Esophagus muscularis mucosa (tissue), 4 donors: ENCODE data around the gene PRSS56. TPM values are rescaled to one million over a fixed set of nuclear protein-coding genes. Genes with fewer than 3 reads are reported as not detected.

Experiments used
- DNase-seq: peaks from one replicate; pipeline ENCODE4 v3.0.0-alpha.2; 2017; ENCODE audit errors: extremely low spot score
- H3K27ac ChIP-seq, 4 donors: fragments of 200-600 bp; sonication (generic); replicated peaks in 1 of 4; 1 replicate in 3 of 4; 2 replicates in 1 of 4; pipeline ENCODE4 v1.5.1; 2016 to 2019; ENCODE audit warnings: mild to moderate bottlenecking in 1 of 4
- H3K27me3 ChIP-seq, 4 donors: fragments of 200-600 bp; sonication (generic); one replicate each; pipeline versions ENCODE4 v1.5.1 to v1.6.0; 2016 to 2019
- H3K36me3 ChIP-seq, 4 donors: fragments of 200-600 bp; sonication (generic); one replicate each; pipeline ENCODE4 v1.5.1; 2016 to 2019
- H3K4me1 ChIP-seq, 4 donors: fragments of 200-600 bp; sonication (generic); one replicate each; pipeline ENCODE4 v1.5.1; 2016 to 2019
- H3K4me3 ChIP-seq, 4 donors: fragments of 200-600 bp; sonication (generic); 1 replicate in 2 of 4; 2 replicates in 2 of 4; pipeline ENCODE4 v1.5.1; 2016 to 2019; ENCODE audit warnings: mild to moderate bottlenecking in 4 of 4, moderate library complexity in 1 of 4
- H3K9me3 ChIP-seq, 4 donors: fragments of 200-600 bp; sonication (generic); 1 replicate in 3 of 4; 2 replicates in 1 of 4; pipeline ENCODE4 v1.5.1; 2016 to 2019
- EP300 ChIP-seq: sonication (generic); formaldehyde crosslinking; IDR thresholded peaks from one replicate; pipeline ENCODE4 v1.6.1; 2017; ENCODE audit warnings: antibody characterized with exemption
- POLR2A ChIP-seq: fragments of 450-650 bp; IDR thresholded peaks from one replicate; pipeline ENCODE4 v1.6.1; 2017; ENCODE audit warnings: antibody characterized with exemption, moderate library complexity, mild to moderate bottlenecking, low read depth
- POLR2AphosphoS5 ChIP-seq, 2 donors: sonication (generic); formaldehyde crosslinking; IDR thresholded peaks; one replicate each; pipeline ENCODE4 v1.6.1; 2017; ENCODE audit warnings: antibody characterized with exemption in 2 of 2
- WGBS: methylation state at CpG from one replicate; pipeline ENCODE4 v1.1.5; 2018; 5-methylcytosine and 5-hydroxymethylcytosine counted together
- intact Hi-C: fragments of 100-400 bp; cut with DNase I; formaldehyde crosslinking; loops from one replicate; pipeline ENCODE4 v1.15.1; 2023
- total RNA-seq, 4 donors: library from RNA; depleted of rRNA; stranded (reverse); fragments of >200 nt; gene quantifications; one replicate each; pipeline versions ENCODE4 v1.1.0 to v1.2.1, GENCODE V29; 2016
- TF ChIP-seq, protein P1 (sequence below), 3 experiments: fragments of 200-600 bp in 2 of 3; fragments of 450-650 bp in 1 of 3; sonication (generic) in 2 of 3; IDR thresholded peaks; one replicate each; pipeline ENCODE4 v1.5.1; 2017 to 2019; ENCODE audit warnings: antibody characterized with exemption in 3 of 3, mild to moderate bottlenecking in 2 of 3, moderate library complexity in 1 of 3

PRSS56 gene
- total RNA-seq, 4 donors from 2014 or later, result not detected

DNA sequence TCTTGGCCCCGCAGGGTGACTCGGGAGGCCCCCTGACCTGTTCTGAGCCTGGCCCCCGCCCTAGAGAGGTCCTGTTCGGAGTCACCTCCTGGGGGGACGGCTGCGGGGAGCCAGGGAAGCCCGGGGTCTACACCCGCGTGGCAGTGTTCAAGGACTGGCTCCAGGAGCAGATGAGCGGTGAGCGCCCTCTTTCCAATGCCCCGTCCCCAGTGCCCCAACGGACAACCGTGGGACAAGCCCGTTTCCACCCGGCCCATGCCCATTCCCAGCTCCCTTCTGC, 3.2 kb downstream of the PRSS56 start:
- peak overlapping the region in 2 of 4 donors; percentile 31 to 41 for H3K4me3 ChIP-seq
- H3K27ac ChIP-seq, result no peak overlapping the region
- TF ChIP-seq POLR2A, result no peak
- no peak for TF ChIP-seq EP300
- TF ChIP-seq, protein P1, sequence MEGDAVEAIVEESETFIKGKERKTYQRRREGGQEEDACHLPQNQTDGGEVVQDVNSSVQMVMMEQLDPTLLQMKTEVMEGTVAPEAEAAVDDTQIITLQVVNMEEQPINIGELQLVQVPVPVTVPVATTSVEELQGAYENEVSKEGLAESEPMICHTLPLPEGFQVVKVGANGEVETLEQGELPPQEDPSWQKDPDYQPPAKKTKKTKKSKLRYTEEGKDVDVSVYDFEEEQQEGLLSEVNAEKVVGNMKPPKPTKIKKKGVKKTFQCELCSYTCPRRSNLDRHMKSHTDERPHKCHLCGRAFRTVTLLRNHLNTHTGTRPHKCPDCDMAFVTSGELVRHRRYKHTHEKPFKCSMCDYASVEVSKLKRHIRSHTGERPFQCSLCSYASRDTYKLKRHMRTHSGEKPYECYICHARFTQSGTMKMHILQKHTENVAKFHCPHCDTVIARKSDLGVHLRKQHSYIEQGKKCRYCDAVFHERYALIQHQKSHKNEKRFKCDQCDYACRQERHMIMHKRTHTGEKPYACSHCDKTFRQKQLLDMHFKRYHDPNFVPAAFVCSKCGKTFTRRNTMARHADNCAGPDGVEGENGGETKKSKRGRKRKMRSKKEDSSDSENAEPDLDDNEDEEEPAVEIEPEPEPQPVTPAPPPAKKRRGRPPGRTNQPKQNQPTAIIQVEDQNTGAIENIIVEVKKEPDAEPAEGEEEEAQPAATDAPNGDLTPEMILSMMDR (IDR thresholded peaks at IDR 0.05), result no peak
- TF ChIP-seq POLR2AphosphoS5 (IDR thresholded peaks at IDR 0.05), result no peak
- H3K4me1 ChIP-seq, result peaks cover 31 to 43% (median 38%) of the 10 kb centered on the region in 4 donors
- H3K9me3 ChIP-seq, result no peaks in the 10 kb centered on the region
- H3K36me3 ChIP-seq, result no peaks in the 10 kb centered on the region
- DNase-seq, result no peak
- H3K27me3 ChIP-seq, result peaks cover 6 to 88% (median 44%) of the 10 kb centered on the region in 4 donors
- intact Hi-C loops, result loop anchor here (2.0 to 10.0 kb wide), 2 partner anchors 83 to 619 kb away; no protein-coding TSS in a partner anchor
- 40% methylated on average over 1 of the region's 16 CpGs for WGBS

- Histone ChIP-seq H3K4me3 (peak overlapping the region; percentile 25 to 43 (median 36)), H3K4me1 (peaks cover 31 to 43% (median 38%) of the 10 kb centered on the region in 4 donors), H3K36me3 (no peaks in the 10 kb centered on the region), H3K27me3 (peaks cover 6 to 82% (median 44%) of the 10 kb centered on the region in 4 donors), H3K9me3 (no peaks in the 10 kb centered on the region), H3K27ac (no peak overlapping the region)
- 2% methylated on average over 12 of the region's 75 CpGs for WGBS
- TF ChIP-seq POLR2AphosphoS5 (IDR thresholded peaks at IDR 0.05), result no peak
- TF ChIP-seq, protein P1 (IDR thresholded peaks at IDR 0.05), result no peak
- no peak for TF ChIP-seq EP300
- no peak for TF ChIP-seq POLR2A
- intact Hi-C loops, result loop anchor here (2.0 to 10.0 kb wide), 2 partner anchors 83 to 619 kb away; no protein-coding TSS in a partner anchor
- no peak for DNase-seq
Measured at GRCh38 chr2:232523682-232524597, 3.8 kb downstream of the PRSS56 start.

DNA sequence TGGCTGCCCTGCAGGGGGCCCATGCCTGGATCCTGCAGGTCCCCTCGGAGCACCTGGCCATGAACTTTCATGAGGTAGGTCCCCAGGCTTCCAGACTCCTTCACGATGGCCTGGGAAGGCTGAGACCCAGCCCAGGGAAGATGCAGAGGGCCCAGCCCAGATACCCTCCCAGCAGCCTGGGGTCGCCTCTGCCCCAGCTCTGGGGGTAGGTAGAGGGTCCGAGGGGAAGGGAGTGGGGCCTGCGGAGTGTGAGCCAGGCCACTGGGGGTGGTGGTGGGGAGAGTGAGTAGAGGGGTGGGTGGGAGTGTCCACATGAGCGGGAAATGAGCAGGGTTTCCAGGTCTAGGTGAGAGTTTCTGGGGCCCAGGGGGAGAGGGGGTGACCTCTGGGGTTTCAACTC, 4.6 kb downstream of the PRSS56 start:
- H3K27me3 ChIP-seq, result peaks cover 6 to 74% (median 44%) of the 10 kb centered on the region in 4 donors
- 55% methylated on average over 6 of the region's 6 CpGs for WGBS
- intact Hi-C loops, result loop anchor here (10.0 kb wide), 1 partner anchor 620 kb away; no protein-coding TSS in a partner anchor

GRCh38 chr2:232525199-232525598, 5.0 kb downstream of the PRSS56 start:
- intact Hi-C loops, result loop anchor here (10.0 kb wide), 1 partner anchor 620 kb away; no protein-coding TSS in a partner anchor

More for the DNA sequence above, 4.6 kb downstream of the PRSS56 start:
- DNase-seq, result no peak
- no peak for TF ChIP-seq EP300
- TF ChIP-seq POLR2AphosphoS5 (IDR thresholded peaks at IDR 0.05), result no peak
- TF ChIP-seq, protein P1 (IDR thresholded peaks at IDR 0.05), result no peak
- TF ChIP-seq POLR2A, result no peak
- no peak overlapping the region for H3K27ac ChIP-seq
- peaks cover 31 to 43% (median 38%) of the 10 kb centered on the region in 4 donors for H3K4me1 ChIP-seq
- no peak overlapping the region for H3K4me3 ChIP-seq
- no peaks in the 10 kb centered on the region for H3K36me3 ChIP-seq
- no peaks in the 10 kb centered on the region for H3K9me3 ChIP-seq

More at GRCh38 chr2:232525199-232525598, 5.0 kb downstream of the PRSS56 start:
- Histone ChIP-seq H3K27me3 (peaks cover 6 to 70% (median 44%) of the 10 kb centered on the region in 4 donors), H3K4me1 (peaks cover 31 to 43% (median 38%) of the 10 kb centered on the region in 4 donors), H3K27ac (no peak overlapping the region), H3K36me3 (no peaks in the 10 kb centered on the region), H3K4me3 (no peak overlapping the region), H3K9me3 (no peaks in the 10 kb centered on the region)
- no peak for DNase-seq
- TF ChIP-seq POLR2AphosphoS5 (IDR thresholded peaks at IDR 0.05), result no peak
- no peak for TF ChIP-seq POLR2A
- TF ChIP-seq, protein P1 (IDR thresholded peaks at IDR 0.05), result no peak
- no peak for TF ChIP-seq EP300
- 60% methylated on average over 1 of the region's 14 CpGs for WGBS
